Midbrain (tissue), 1 donor: ENCODE results near the gene CENPK.
A peak's percentile ranks its signal among the peaks of the same experiment; 100 is the strongest.
"Not testable (repeated sequence)": the region's sequence is repeated elsewhere in the genome, so short reads cannot be mapped to it uniquely, and the experiment has no call there.

ENCODE experiments used
- DNase-seq: peaks from one replicate; lab custom pipeline; 2025; lab: John Stamatoyannopoulos, UW

The CENPK gene

GRCh38 chr5:65506961-65507360 lies 56.0 kb downstream of the CENPK start:
- DNase-seq = no peak

- DNase-seq = no peak
Observed at GRCh38 chr5:65489119-65489518, 73.8 kb downstream of the CENPK start.

GRCh38 chr5:65488038-65488687 lies 74.8 kb downstream of the CENPK start:
- DNase-seq = not testable (repeated sequence)

GRCh38 chr5:65486803-65487202 lies 76.2 kb downstream of the CENPK start:
- DNase-seq = not testable (repeated sequence)

- no peak for DNase-seq
Observed at GRCh38 chr5:65485405-65485804, 77.6 kb downstream of the CENPK start.

- peak; percentile 71 for DNase-seq
Observed at GRCh38 chr5:65483546-65484346, 79.2 kb downstream of the CENPK start.

GRCh38 chr5:65482736-65483545 lies 80.0 kb downstream of the CENPK start:
- peak; percentile 38 for DNase-seq

- DNase-seq = peak; percentile 49
Observed at GRCh38 chr5:65482296-65482735, 80.7 kb downstream of the CENPK start.

GRCh38 chr5:65481635-65482295 lies 81.2 kb downstream of the CENPK start, which contains the start of gene ADAMTS6:
Gene ADAMTS6, minus strand, starts transcription at chr5:65481920. Its CDS starts 8,247 bp downstream, at chr5:65473673.
- DNase-seq = peak; percentile 88

- DNase-seq = peak; percentile 35
Observed at GRCh38 chr5:65481171-65481581, 81.8 kb downstream of the CENPK start.

GRCh38 chr5:65480306-65480865 lies 82.6 kb downstream of the CENPK start:
- peak; percentile 44 for DNase-seq

- DNase-seq = no peak
Observed at GRCh38 chr5:65479527-65479926, 83.4 kb downstream of the CENPK start.

- no peak for DNase-seq
Observed at GRCh38 chr5:65478336-65478735, 84.6 kb downstream of the CENPK start.

GRCh38 chr5:65475895-65476294 lies 87.1 kb downstream of the CENPK start:
- no peak for DNase-seq

- DNase-seq = no peak
Observed at GRCh38 chr5:65475336-65475735, 87.6 kb downstream of the CENPK start.

GRCh38 chr5:65474130-65474711 lies 88.7 kb downstream of the CENPK start:
- no peak for DNase-seq

- no peak for DNase-seq
Observed at GRCh38 chr5:65468633-65469032, 94.3 kb downstream of the CENPK start.
